Endodermal cell (in vitro differentiated cells): ENCODE data around the gene RTN1. TPM values are rescaled to one million over a fixed set of nuclear protein-coding genes. Genes with fewer than 3 reads are reported as not detected.
"Not testable (repeated sequence)": the region's sequence is repeated elsewhere in the genome, so short reads cannot be mapped to it uniquely, and the experiment has no call there.

Source experiments
- DNase-seq: peaks from one replicate; pipeline ENCODE4 v3.0.0-alpha.2; 2017
- H3K27ac ChIP-seq: 2 replicates; pipeline ENCODE4 v1.5.1; 2013; ENCODE audit warnings: mild to moderate bottlenecking, low read depth, low read length, moderate library complexity
- H3K27me3 ChIP-seq: 2 replicates; pipeline ENCODE4 v1.6.1; 2013; ENCODE audit warnings: mild to moderate bottlenecking, low read length, moderate library complexity; ENCODE audit not compliant: insufficient read depth, control insufficient read depth, poor library complexity, severe bottlenecking
- H3K36me3 ChIP-seq: 2 replicates; pipeline ENCODE4 v1.7.0; 2013; ENCODE audit warnings: mild to moderate bottlenecking, low read length, moderate library complexity; ENCODE audit not compliant: control insufficient read depth, insufficient read depth
- H3K4me1 ChIP-seq: one replicate; pipeline ENCODE4 v1.7.0; 2013; ENCODE audit warnings: low read length; ENCODE audit not compliant: control insufficient read depth, insufficient read depth
- H3K4me3 ChIP-seq: 2 replicates; pipeline ENCODE4 v1.5.1; 2013; ENCODE audit warnings: mild to moderate bottlenecking, low read length, moderate library complexity
- H3K9ac ChIP-seq: 2 replicates; pipeline ENCODE4 v1.6.1; 2013; ENCODE audit warnings: mild to moderate bottlenecking, low read length, moderate library complexity; ENCODE audit not compliant: poor library complexity, severe bottlenecking; ENCODE audit errors: extremely low read depth
- H3K9me3 ChIP-seq: 2 replicates; pipeline ENCODE4 v1.6.1; 2013; ENCODE audit warnings: mild to moderate bottlenecking, low read length, moderate library complexity; ENCODE audit not compliant: control insufficient read depth
- H3K27ac Mint-ChIP-seq: 2 replicates; pipeline ENCODE4 v1.8.0; 2020; ENCODE audit warnings: mixed read lengths
- H3K27me3 Mint-ChIP-seq: 2 replicates; pipeline ENCODE4 v1.8.0; 2021; ENCODE audit warnings: mild to moderate bottlenecking, mixed read lengths; ENCODE audit not compliant: insufficient read depth
- H3K36me3 Mint-ChIP-seq: 2 replicates; pipeline ENCODE4 v1.8.0; 2020; ENCODE audit warnings: low read depth, mixed read lengths
- H3K4me1 Mint-ChIP-seq: 2 replicates; pipeline ENCODE4 v1.8.0; 2020; ENCODE audit warnings: mixed read lengths
- H3K4me3 Mint-ChIP-seq: 2 replicates; pipeline ENCODE4 v1.8.0; 2020; ENCODE audit warnings: mild to moderate bottlenecking, moderate library complexity, mixed read lengths
- H3K9me3 Mint-ChIP-seq: 2 replicates; pipeline ENCODE4 v1.8.0; 2020; ENCODE audit warnings: mild to moderate bottlenecking, mixed read lengths
- WGBS, 2 experiments: methylation state at CpG; one replicate each; pipeline versions ENCODE4 v1.1.5 to v1.1.7; 2013; ENCODE audit warnings: missing lambda C conversion rate in 2 of 2, mixed read lengths in 1 of 2; ENCODE audit not compliant: insufficient coverage in 1 of 2, insufficient read length in 1 of 2; 5-methylcytosine and 5-hydroxymethylcytosine counted together
- total RNA-seq, 2 donors: library from RNA; stranded (reverse); fragmentation: NEBNext Ultra II Directional in 1 of 2; extraction: Animal tissue kit (Norgen Biotek cat#: 25700) in 1 of 2; gene quantifications; 2 replicates in 1 of 2; 3 replicates in 1 of 2; pipeline ENCODE4 v1.2.1, GENCODE V29; 2021
- TF ChIP-seq, protein P1 (sequence below): fragments of 200-600 bp; sonication (generic); conservative IDR thresholded peaks from 2 replicates; pipeline ENCODE4 v1.5.0; 2021; ENCODE audit warnings: antibody characterized with exemption, mild to moderate bottlenecking

RTN1 gene
- total RNA-seq, 2 donors from 2014 or later: 5.5 to 5.9 TPM

GRCh38 chr14:59656473-59656872 lies 214.1 kb downstream of the RTN1 start:
- no peak overlapping the region for H3K4me3 Mint-ChIP-seq
- no peaks in the 10 kb centered on the region for H3K4me1 Mint-ChIP-seq
- TF ChIP-seq, protein P1, sequence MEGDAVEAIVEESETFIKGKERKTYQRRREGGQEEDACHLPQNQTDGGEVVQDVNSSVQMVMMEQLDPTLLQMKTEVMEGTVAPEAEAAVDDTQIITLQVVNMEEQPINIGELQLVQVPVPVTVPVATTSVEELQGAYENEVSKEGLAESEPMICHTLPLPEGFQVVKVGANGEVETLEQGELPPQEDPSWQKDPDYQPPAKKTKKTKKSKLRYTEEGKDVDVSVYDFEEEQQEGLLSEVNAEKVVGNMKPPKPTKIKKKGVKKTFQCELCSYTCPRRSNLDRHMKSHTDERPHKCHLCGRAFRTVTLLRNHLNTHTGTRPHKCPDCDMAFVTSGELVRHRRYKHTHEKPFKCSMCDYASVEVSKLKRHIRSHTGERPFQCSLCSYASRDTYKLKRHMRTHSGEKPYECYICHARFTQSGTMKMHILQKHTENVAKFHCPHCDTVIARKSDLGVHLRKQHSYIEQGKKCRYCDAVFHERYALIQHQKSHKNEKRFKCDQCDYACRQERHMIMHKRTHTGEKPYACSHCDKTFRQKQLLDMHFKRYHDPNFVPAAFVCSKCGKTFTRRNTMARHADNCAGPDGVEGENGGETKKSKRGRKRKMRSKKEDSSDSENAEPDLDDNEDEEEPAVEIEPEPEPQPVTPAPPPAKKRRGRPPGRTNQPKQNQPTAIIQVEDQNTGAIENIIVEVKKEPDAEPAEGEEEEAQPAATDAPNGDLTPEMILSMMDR: no peak

DNA sequence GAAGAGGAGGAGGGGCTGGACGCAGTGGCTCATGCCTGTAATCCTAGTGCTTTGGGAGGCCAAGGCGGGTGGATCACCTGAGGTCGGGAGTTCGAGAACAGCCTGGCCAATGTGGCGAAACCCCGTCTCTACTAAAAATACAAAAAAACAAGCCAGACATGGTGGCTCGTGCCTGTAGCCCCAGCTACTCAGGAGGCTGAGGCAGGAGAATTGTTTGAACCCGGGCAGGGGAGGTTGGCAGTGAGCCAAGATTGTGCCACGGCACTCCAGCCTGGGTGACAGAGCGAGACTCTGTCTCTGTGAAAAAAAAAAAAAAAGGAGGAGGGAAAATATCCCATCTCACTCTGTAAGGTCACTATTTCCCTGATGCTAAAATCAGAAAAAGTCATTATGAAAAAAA lies 216.4 kb downstream of the RTN1 start:
- peaks cover 18% of the 10 kb centered on the region for H3K9me3 Mint-ChIP-seq
- DNase-seq, H3K4me3 Mint-ChIP-seq, H3K36me3 Mint-ChIP-seq, H3K4me1 Mint-ChIP-seq, H3K9ac ChIP-seq, H3K27me3 Mint-ChIP-seq, H3K27ac Mint-ChIP-seq, H3K4me3 ChIP-seq, H3K9me3 ChIP-seq, H3K36me3 ChIP-seq, H3K27me3 ChIP-seq, H3K27ac ChIP-seq, H3K4me1 ChIP-seq: not testable (repeated sequence)
- 96 to 100% methylated on average over 3 to 9 of the region's 10 CpGs for WGBS, 2 experiments

More at GRCh38 chr14:59656473-59656872, 214.1 kb downstream of the RTN1 start:
- Mint-ChIP-seq H3K27me3 (no peaks in the 10 kb centered on the region), H3K9me3 (peaks cover 16% of the 10 kb centered on the region), H3K36me3 (no peaks in the 10 kb centered on the region), H3K27ac (no peak overlapping the region)
- no peak for DNase-seq
- Histone ChIP-seq H3K27me3 (no peaks in the 10 kb centered on the region), H3K9ac (no peak overlapping the region), H3K27ac (no peak overlapping the region), H3K4me3 (no peak overlapping the region), H3K36me3 (no peaks in the 10 kb centered on the region), H3K9me3 (no peaks in the 10 kb centered on the region), H3K4me1 (no peaks in the 10 kb centered on the region)
- WGBS, 2 experiments: 82 to 90% methylated on average over 2 of the region's 2 CpGs

DNA sequence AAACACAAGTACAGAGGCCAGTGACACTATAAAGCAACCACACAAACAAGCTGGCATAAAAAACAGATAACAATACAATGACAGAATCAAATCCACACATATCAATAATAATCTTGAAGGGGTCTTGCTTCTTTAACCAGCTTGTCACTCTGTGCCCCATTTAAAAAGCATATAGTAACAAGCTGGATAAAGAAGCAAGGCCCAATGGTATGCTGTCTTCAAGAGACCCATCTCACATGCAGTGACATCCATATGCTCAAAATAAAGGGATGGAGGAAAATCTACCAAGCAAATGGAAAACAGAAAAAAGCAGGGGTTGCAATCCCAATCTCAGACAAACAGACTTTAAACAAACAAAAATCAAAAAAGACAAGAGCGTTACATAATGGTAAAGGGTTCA lies 223.7 kb downstream of the RTN1 start:
- not testable (repeated sequence) for H3K4me1 ChIP-seq, H3K36me3 ChIP-seq, H3K27me3 ChIP-seq, H3K36me3 Mint-ChIP-seq, H3K27me3 Mint-ChIP-seq, H3K4me3 ChIP-seq, H3K4me3 Mint-ChIP-seq, H3K27ac Mint-ChIP-seq, H3K27ac ChIP-seq, H3K9ac ChIP-seq, DNase-seq, H3K4me1 Mint-ChIP-seq
- peaks cover 48% of the 10 kb centered on the region for H3K9me3 Mint-ChIP-seq
- peaks cover 19% of the 10 kb centered on the region for H3K9me3 ChIP-seq
- 88% methylated on average over 1 of the region's 1 CpG; no CpG with 5 or more reads in 1 of the 2 experiments for WGBS, 2 experiments

DNA sequence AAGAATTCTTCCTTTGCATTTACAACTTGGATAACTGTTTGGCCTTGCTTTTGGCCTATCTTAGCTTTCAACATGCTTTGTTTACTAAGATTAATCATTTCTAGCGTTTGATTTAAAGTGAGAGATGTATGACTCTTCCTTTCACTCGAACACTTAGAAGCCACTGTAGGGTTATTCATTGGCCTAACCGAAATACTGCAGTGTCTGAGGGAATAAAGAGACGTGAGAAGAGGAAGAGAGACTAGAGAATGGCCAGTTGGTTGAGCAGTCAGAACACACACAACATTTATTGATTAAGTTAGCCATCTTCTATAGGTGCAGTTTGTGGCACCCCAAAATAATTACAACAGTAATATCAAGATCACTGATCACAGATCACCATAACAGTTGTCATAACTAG lies 231.7 kb downstream of the RTN1 start:
- TF ChIP-seq, protein P1: no peak

More for the DNA sequence above, 231.7 kb downstream of the RTN1 start:
- Histone ChIP-seq H3K27me3 (no peaks in the 10 kb centered on the region), H3K9me3 (peaks cover 10% of the 10 kb centered on the region), H3K4me1 (no peaks in the 10 kb centered on the region), H3K9ac (no peak overlapping the region), H3K4me3 (no peak overlapping the region), H3K36me3 (no peaks in the 10 kb centered on the region), H3K27ac (no peak overlapping the region)
- 88 to 100% methylated on average over 1 to 4 of the region's 4 CpGs for WGBS, 2 experiments
- Mint-ChIP-seq H3K36me3 (no peaks in the 10 kb centered on the region), H3K27me3 (peaks cover 6% of the 10 kb centered on the region), H3K9me3 (peaks cover 13% of the 10 kb centered on the region), H3K27ac (no peak overlapping the region), H3K4me3 (no peak overlapping the region), H3K4me1 (no peaks in the 10 kb centered on the region)
- no peak for DNase-seq
